AG09319 (cell line): ENCODE measurements around the gene TK2.

Source experiments
- DNase-seq: peaks from one replicate; pipeline ENCODE4 v3.0.0-alpha.2; 2010; ENCODE audit warnings: low read depth; ENCODE audit errors: extremely low read depth
- CTCF ChIP-seq: IDR thresholded peaks from 2 replicates; pipeline ENCODE4 v1.5.1; 2011; ENCODE audit warnings: low read depth, mild to moderate bottlenecking, inconsistent platforms, low read length, moderate library complexity

The TK2 gene

GRCh38 chr16:66591018-66591417 is 41.1 kb upstream of the TK2 start:
- no peak for DNase-seq

GRCh38 chr16:66590322-66590721 is 40.4 kb upstream of the TK2 start:
- TF ChIP-seq CTCF = no peak
- DNase-seq = no peak

More at GRCh38 chr16:66591018-66591417, 41.1 kb upstream of the TK2 start:
- TF ChIP-seq CTCF = no peak

GRCh38 chr16:66588981-66589713 is 39.2 kb upstream of the TK2 start:
- DNase-seq = no peak
- TF ChIP-seq CTCF = peak; percentile 63

- DNase-seq = no peak
- TF ChIP-seq CTCF = no peak
Measured at GRCh38 chr16:66587881-66588600, 38.1 kb upstream of the TK2 start.

GRCh38 chr16:66585481-66586239 is 35.7 kb upstream of the TK2 start:
- TF ChIP-seq CTCF = no peak
- no peak for DNase-seq

GRCh38 chr16:66581246-66581952 is 31.5 kb upstream of the TK2 start:
- no peak for TF ChIP-seq CTCF
- DNase-seq = no peak
